HepG2 (cell line): ENCODE results near the gene STK31. TPM values are rescaled to one million over a fixed set of nuclear protein-coding genes. Genes with fewer than 3 reads are reported as not detected.
"Not testable (repeated sequence)": the region's sequence is repeated elsewhere in the genome, so short reads cannot be mapped to it uniquely, and the experiment has no call there.

ENCODE experiments used
- ATAC-seq: fragments of 200-7000 bp; cut with Tn5 transposase; 3 replicates; pipeline ENCODE4 v1.9.1; 2020; ENCODE audit warnings: mild to moderate bottlenecking, moderate library complexity
- BruUV-seq: library from RNA; stranded (reverse); fragments of 400-500 nt; replicated peaks from 2 replicates; lab custom pipeline; 2021; lab: Mats Ljungman, UMichigan
- CTCF ChIA-PET: fragments of 300-600 bp; formaldehyde crosslinking; extraction: SDS; loops from one replicate; lab custom pipeline; 2021; ENCODE audit warnings: low total read pairs, inconsistent platforms, low intra/inter-chr PET ratio; lab: Yijun Ruan, JAX
- POLR2A ChIA-PET: fragments of 350-600 bp; sonication (Branson Sonifier 250); formaldehyde crosslinking; loops from one replicate; lab custom pipeline; 2020; ENCODE audit warnings: antibody characterized with exemption, inconsistent platforms; lab: Yijun Ruan, JAX
- DNase-seq: peaks from one replicate; pipeline ENCODE4 v3.0.0-alpha.2; 2015; ENCODE audit warnings: low spot score
- FAIRE-seq: peaks from 3 replicates; lab custom pipeline; 2011; peaks lifted over from hg19 to GRCh38; lab: Jason Lieb, UNC
- H2AFZ ChIP-seq: one replicate; pipeline ENCODE4 v1.6.1; 2011; ENCODE audit warnings: low read length, inconsistent platforms
- H3K27ac ChIP-seq: fragments of 300-600 bp; 3 replicates; pipeline ENCODE4 v1.8.0; 2011; ENCODE audit warnings: mixed run types, mild to moderate bottlenecking, mixed read lengths, low read length, inconsistent platforms; ENCODE audit not compliant: insufficient read depth; ENCODE audit errors: extremely low read length
- H3K27me3 ChIP-seq, 2 experiments: fragments of 200-600 bp in 1 of 2; 2 replicates in 1 of 2; 3 replicates in 1 of 2; pipeline versions ENCODE4 v1.6.0 to v1.8.0; 2011; ENCODE audit warnings: low read length in 2 of 2, mild to moderate bottlenecking in 2 of 2, moderate library complexity in 2 of 2, inconsistent platforms in 1 of 2; ENCODE audit not compliant: insufficient read depth in 2 of 2, control insufficient read depth in 1 of 2
- H3K36me3 ChIP-seq, 2 experiments: fragments of 200-600 bp in 1 of 2; replicated peaks in 1 of 2; 2 replicates in 1 of 2; 3 replicates in 1 of 2; pipeline versions ENCODE4 v1.5.1 to v1.8.0; 2011; ENCODE audit warnings: low read length in 2 of 2, inconsistent platforms in 1 of 2; ENCODE audit not compliant: insufficient read depth in 2 of 2, control insufficient read depth in 1 of 2
- H3K4me1 ChIP-seq: 2 replicates; pipeline ENCODE4 v1.5.1; 2012; ENCODE audit warnings: low read length, inconsistent platforms; ENCODE audit not compliant: insufficient read depth
- H3K4me2 ChIP-seq: 2 replicates; pipeline ENCODE4 v1.6.0; 2011; ENCODE audit warnings: low read depth, low read length, inconsistent platforms
- H3K4me3 ChIP-seq, 3 experiments: fragments of 200-600 bp in 1 of 3; sonication (generic), shearing (Covaris generic) in 1 of 3; replicated peaks in 1 of 3; 2 replicates each; pipeline ENCODE4 v1.5.1; 2011 to 2016; ENCODE audit warnings: low read length in 3 of 3, inconsistent platforms in 2 of 3, low read depth in 2 of 3, mild to moderate bottlenecking in 2 of 3, control low read depth in 1 of 3, mixed read lengths in 1 of 3; ENCODE audit not compliant: insufficient read depth in 1 of 3
- H3K79me2 ChIP-seq: one replicate; pipeline ENCODE4 v1.6.1; 2011; ENCODE audit warnings: low read length, inconsistent platforms; ENCODE audit not compliant: insufficient read depth
- H3K9ac ChIP-seq: 2 replicates; pipeline ENCODE4 v1.6.0; 2011; ENCODE audit warnings: mild to moderate bottlenecking, low read depth, low read length, inconsistent platforms; ENCODE audit not compliant: insufficient read depth
- H3K9me3 ChIP-seq: 2 replicates; pipeline ENCODE4 v1.5.1; 2012; ENCODE audit warnings: mild to moderate bottlenecking, low read length
- H4K20me1 ChIP-seq: 2 replicates; pipeline ENCODE4 v1.6.0; 2011; ENCODE audit warnings: inconsistent platforms, mild to moderate bottlenecking, low read length, moderate library complexity; ENCODE audit not compliant: insufficient read depth
- BRD4 ChIP-seq: sonication (generic); formaldehyde crosslinking; IDR thresholded peaks from 2 replicates; pipeline ENCODE4 v1.4.0; 2020; ENCODE audit warnings: missing genetic modification reagents
- SRSF4 ChIP-seq: fragments of 200-400 bp; formaldehyde crosslinking; IDR thresholded peaks from one replicate; pipeline ENCODE4 v1.6.1; 2018; ENCODE audit warnings: mild to moderate bottlenecking, low read depth, low read length, moderate library complexity; ENCODE audit not compliant: poor library complexity, severe bottlenecking
- TCF7L2 ChIP-seq: IDR thresholded peaks from 2 replicates; pipeline ENCODE4 v1.6.1; 2011; ENCODE audit warnings: mild to moderate bottlenecking, low read depth, low read length, moderate library complexity
- ZFP62 ChIP-seq: sonication (generic); formaldehyde crosslinking; IDR thresholded peaks from 2 replicates; pipeline ENCODE4 v1.4.0; 2020; ENCODE audit warnings: missing genetic modification reagents
- ZNF317 ChIP-seq: sonication (generic); formaldehyde crosslinking; IDR thresholded peaks from 2 replicates; pipeline ENCODE4 v1.5.0; 2020; ENCODE audit warnings: mild to moderate bottlenecking, missing genetic modification reagents
- ZNF335 ChIP-seq: sonication (generic); formaldehyde crosslinking; IDR thresholded peaks from 2 replicates; pipeline ENCODE4 v1.4.0; 2020; ENCODE audit warnings: missing genetic modification reagents
- ZNF484 ChIP-seq: sonication (generic); formaldehyde crosslinking; IDR thresholded peaks from 2 replicates; pipeline ENCODE4 v1.5.1; 2020; ENCODE audit warnings: mild to moderate bottlenecking, low read depth, missing genetic modification reagents, borderline replicate concordance
- ZNF552 ChIP-seq: sonication (generic); formaldehyde crosslinking; IDR thresholded peaks from 2 replicates; pipeline ENCODE4 v1.9.0; 2022; ENCODE audit warnings: missing genetic modification reagents, mild to moderate bottlenecking, borderline replicate concordance
- ZNF570 ChIP-seq: sonication (generic); formaldehyde crosslinking; IDR thresholded peaks from 2 replicates; pipeline ENCODE4 v1.4.0; 2020; ENCODE audit warnings: mild to moderate bottlenecking, missing genetic modification reagents, borderline replicate concordance
- ZNF709 ChIP-seq: sonication (generic); formaldehyde crosslinking; IDR thresholded peaks from 2 replicates; pipeline ENCODE4 v1.5.0; 2020; ENCODE audit warnings: mild to moderate bottlenecking, missing genetic modification reagents
- ZNF780A ChIP-seq: sonication (generic); formaldehyde crosslinking; IDR thresholded peaks from 2 replicates; pipeline ENCODE4 v1.8.0; 2022; ENCODE audit warnings: mild to moderate bottlenecking, missing genetic modification reagents, moderate library complexity
- WGBS: methylation state at CpG from one replicate; pipeline ENCODE4 v1.1.6; 2017; ENCODE audit warnings: low lambda C conversion rate; 5-methylcytosine and 5-hydroxymethylcytosine counted together
- in situ Hi-C: cut with HindIII; loops from 2 replicates; pipeline ENCODE4 v1.10.0; 2017; ENCODE audit warnings: low pct_unique_long_range_greater_than_20kb; ENCODE audit not compliant: extremely low pct_ligation_motif_present
- intact Hi-C: fragments of 100-400 bp; cut with micrococcal nuclease; formaldehyde crosslinking; loops from one replicate; pipeline ENCODE4 v1.10.0; 2022; ENCODE audit not compliant: unreplicated experiment
- polyA plus RNA-seq, 8 experiments: library from polyadenylated mRNA; depleted of rRNA in 3 of 8; stranded (reverse) in 7 of 8; unstranded in 1 of 8; fragments of >200 nt; fragmentation: Illumina TruSeq in 4 of 8; extraction: Trizol in 4 of 8; gene quantifications; 2 replicates each; pipeline versions ENCODE4 v1.2.1 to v1.2.3, GENCODE V29; 2011 to 2016; ENCODE audit warnings: low read depth in 4 of 8, missing spikeins in 1 of 8, mixed read lengths in 1 of 8; ENCODE audit not compliant: insufficient read depth in 1 of 8
- total RNA-seq, 5 experiments: library from RNA; depleted of rRNA; stranded (reverse); fragments of >200 nt; fragmentation: Illumina TruSeq; extraction: Trizol; gene quantifications; 2 replicates each; pipeline ENCODE4 v1.2.3, GENCODE V29; 2016; ENCODE audit warnings: low read depth in 1 of 5
- TF ChIP-seq, protein P1 (sequence below): sonication (generic); formaldehyde crosslinking; IDR thresholded peaks from 2 replicates; pipeline ENCODE4 v1.8.1; 2023; ENCODE audit warnings: mild to moderate bottlenecking, moderate library complexity, missing genetic modification reagents
- TF ChIP-seq, protein P2 (sequence below): sonication (generic); formaldehyde crosslinking; IDR thresholded peaks from 2 replicates; pipeline ENCODE4 v1.5.0; 2020; ENCODE audit warnings: mild to moderate bottlenecking, missing genetic modification reagents
- TF ChIP-seq, protein P3 (sequence below): IDR thresholded peaks from 2 replicates; pipeline ENCODE4 v1.6.1; 2016; ENCODE audit warnings: mild to moderate bottlenecking

STK31 gene
- total and polyA plus RNA-seq, 2 of the 13 experiments (the other 11 are each of a cell fraction or from before 2014, with no cell fraction given), result not detected

DNA sequence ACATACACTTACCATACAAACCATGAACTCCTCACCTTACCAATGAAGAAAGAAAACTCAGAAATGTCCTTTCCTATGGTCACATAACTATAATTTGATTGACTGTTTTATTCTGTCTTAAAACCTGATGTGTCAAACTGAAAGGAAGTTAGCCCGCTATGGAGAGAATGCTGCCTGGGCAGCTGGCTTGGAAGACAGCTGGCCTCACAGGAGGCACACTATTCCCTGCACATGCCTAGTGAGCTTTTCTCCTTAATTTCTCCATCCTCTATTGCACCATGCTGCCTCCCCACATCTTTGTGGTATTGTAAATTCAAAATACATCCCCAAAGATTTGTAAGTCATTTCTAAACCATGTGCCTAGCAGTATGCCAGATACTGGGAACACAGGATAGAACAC is 163.3 kb downstream of the STK31 start:
- ChIA-PET POLR2A (no interaction called here), CTCF (no interaction called here)
- in situ Hi-C loops (no loop called here), intact Hi-C loops (no loop called here)
- Histone ChIP-seq H3K79me2 (no peaks in the 10 kb centered on the region), H4K20me1 (no peaks in the 10 kb centered on the region), H2AFZ (no peak overlapping the region), H3K36me3 (no peaks in the 10 kb centered on the region), H3K4me1 (no peaks in the 10 kb centered on the region), H3K4me2 (no peak overlapping the region), H3K27me3 (no peaks in the 10 kb centered on the region), H3K27ac (no peak overlapping the region), H3K9me3 (no peaks in the 10 kb centered on the region), H3K9ac (no peak overlapping the region), H3K4me3 (no peak overlapping the region)
- no peak for FAIRE-seq
- TF ChIP-seq ZNF484 (CRISPR knock-in tag), result no peak
- no peak for TF ChIP-seq ZNF780A (CRISPR knock-in tag)
- TF ChIP-seq, protein P1, sequence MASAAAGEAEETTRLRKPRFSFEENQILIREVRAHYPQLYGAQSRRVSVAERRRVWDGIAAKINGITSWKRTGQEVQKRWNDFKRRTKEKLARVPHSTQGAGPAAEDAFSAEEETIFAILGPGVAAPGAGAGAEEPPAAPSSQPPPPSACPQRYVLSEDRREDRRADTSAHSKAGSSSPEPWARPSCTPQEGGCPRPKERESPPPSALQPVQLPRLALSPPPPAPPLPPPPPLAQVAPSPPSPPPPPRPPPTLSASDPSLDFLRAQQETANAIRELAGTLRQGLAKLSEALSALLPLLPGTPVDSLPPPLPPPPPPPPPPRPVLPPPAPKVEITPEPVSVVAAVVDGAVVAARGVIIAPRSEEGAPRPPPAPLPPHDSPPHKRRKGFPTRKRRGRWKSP (CRISPR knock-in tag), result no peak
- TF ChIP-seq ZNF335 (CRISPR knock-in tag), result no peak
- no peak for TF ChIP-seq BRD4 (CRISPR knock-in tag)
- TF ChIP-seq ZNF317 (CRISPR knock-in tag), result no peak
- TF ChIP-seq ZNF709 (CRISPR knock-in tag), result no peak
- TF ChIP-seq ZNF552 (CRISPR knock-in tag), result no peak
- no peak for TF ChIP-seq ZNF570 (CRISPR knock-in tag)
- TF ChIP-seq, protein P2, sequence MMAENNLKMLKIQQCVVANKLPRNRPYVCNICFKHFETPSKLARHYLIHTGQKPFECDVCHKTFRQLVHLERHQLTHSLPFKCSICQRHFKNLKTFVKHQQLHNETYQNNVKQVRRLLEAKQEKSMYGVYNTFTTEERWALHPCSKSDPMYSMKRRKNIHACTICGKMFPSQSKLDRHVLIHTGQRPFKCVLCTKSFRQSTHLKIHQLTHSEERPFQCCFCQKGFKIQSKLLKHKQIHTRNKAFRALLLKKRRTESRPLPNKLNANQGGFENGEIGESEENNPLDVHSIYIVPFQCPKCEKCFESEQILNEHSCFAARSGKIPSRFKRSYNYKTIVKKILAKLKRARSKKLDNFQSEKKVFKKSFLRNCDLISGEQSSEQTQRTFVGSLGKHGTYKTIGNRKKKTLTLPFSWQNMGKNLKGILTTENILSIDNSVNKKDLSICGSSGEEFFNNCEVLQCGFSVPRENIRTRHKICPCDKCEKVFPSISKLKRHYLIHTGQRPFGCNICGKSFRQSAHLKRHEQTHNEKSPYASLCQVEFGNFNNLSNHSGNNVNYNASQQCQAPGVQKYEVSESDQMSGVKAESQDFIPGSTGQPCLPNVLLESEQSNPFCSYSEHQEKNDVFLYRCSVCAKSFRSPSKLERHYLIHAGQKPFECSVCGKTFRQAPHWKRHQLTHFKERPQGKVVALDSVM (CRISPR knock-in tag), result no peak
- TF ChIP-seq, protein P3, sequence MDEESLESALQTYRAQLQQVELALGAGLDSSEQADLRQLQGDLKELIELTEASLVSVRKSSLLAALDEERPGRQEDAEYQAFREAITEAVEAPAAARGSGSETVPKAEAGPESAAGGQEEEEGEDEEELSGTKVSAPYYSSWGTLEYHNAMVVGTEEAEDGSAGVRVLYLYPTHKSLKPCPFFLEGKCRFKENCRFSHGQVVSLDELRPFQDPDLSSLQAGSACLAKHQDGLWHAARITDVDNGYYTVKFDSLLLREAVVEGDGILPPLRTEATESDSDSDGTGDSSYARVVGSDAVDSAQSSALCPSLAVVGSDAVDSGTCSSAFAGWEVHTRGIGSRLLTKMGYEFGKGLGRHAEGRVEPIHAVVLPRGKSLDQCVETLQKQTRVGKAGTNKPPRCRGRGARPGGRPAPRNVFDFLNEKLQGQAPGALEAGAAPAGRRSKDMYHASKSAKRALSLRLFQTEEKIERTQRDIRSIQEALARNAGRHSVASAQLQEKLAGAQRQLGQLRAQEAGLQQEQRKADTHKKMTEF (CRISPR knock-in tag), result no peak
- TF ChIP-seq TCF7L2, result no peak
- TF ChIP-seq ZFP62 (CRISPR knock-in tag), result no peak
- no peak for TF ChIP-seq SRSF4
- BruUV-seq, result no TSS peak
- no peak for DNase-seq
- 0% methylated on average over 1 of the region's 1 CpG for WGBS
- no peak for ATAC-seq

DNA sequence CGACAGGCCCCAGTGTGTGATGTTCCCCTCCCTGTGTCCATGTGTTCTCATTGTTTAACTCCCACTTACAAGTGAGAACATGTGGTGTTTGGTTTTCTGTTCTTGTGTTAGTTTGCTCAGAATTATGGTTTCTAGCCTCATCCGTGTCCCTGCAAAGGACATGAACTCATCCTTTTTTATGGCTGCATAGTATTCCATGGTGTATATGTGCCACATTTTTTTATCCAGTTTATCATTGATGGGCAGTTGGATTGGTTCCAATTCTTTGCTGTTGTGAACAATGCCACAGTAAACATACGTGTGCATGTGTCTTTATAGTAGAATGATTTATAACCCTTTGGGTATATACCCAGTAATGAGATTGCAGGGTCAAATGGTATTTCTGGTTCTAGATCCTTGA is 166.5 kb downstream of the STK31 start:
- not testable (repeated sequence) for ATAC-seq, BruUV-seq, FAIRE-seq

More for the DNA sequence above, 166.5 kb downstream of the STK31 start:
- intact Hi-C loops, H4K20me1 ChIP-seq, H3K79me2 ChIP-seq, H3K4me2 ChIP-seq, in situ Hi-C loops, H3K27ac ChIP-seq, CTCF ChIA-PET, H3K27me3 ChIP-seq, DNase-seq, H2AFZ ChIP-seq, H3K9ac ChIP-seq, H3K4me1 ChIP-seq, H3K4me3 ChIP-seq, POLR2A ChIA-PET, H3K36me3 ChIP-seq, H3K9me3 ChIP-seq: not testable (repeated sequence)
- 22% methylated on average over 3 of the region's 3 CpGs for WGBS
